Small intestine (tissue), 7 donors: Measurements from ENCODE around the gene ZNF785. TPM values are rescaled to one million over a fixed set of nuclear protein-coding genes. Genes with fewer than 3 reads are reported as not detected.
"Not testable (repeated sequence)": the region's sequence is repeated elsewhere in the genome, so short reads cannot be mapped to it uniquely, and the experiment has no call there.

ENCODE experiments used
- DNase-seq, 2 donors: peaks; one replicate each; pipeline versions ENCODE4 v3.0.0 to v3.0.0-alpha.2; 2013
- FAIRE-seq: peaks from 2 replicates; lab custom pipeline; 2012; peaks lifted over from hg19 to GRCh38; lab: Jason Lieb, UNC
- H3K27ac ChIP-seq, 3 donors: one replicate each; pipeline ENCODE4 v1.5.1; 2013; ENCODE audit warnings: low read length in 2 of 3, mild to moderate bottlenecking in 2 of 3, control low read depth in 1 of 3, inconsistent platforms in 1 of 3, low read depth in 1 of 3, moderate library complexity in 1 of 3
- H3K27me3 ChIP-seq, 3 donors: one replicate each; pipeline ENCODE4 v1.6.1; 2013; ENCODE audit warnings: low read length in 3 of 3, inconsistent platforms in 1 of 3; ENCODE audit not compliant: control insufficient read depth in 3 of 3, insufficient read depth in 3 of 3
- H3K36me3 ChIP-seq, 3 donors: one replicate each; pipeline ENCODE4 v1.6.1; 2013; ENCODE audit warnings: low read length in 3 of 3, inconsistent platforms in 1 of 3, low read depth in 1 of 3, mild to moderate bottlenecking in 1 of 3, moderate library complexity in 1 of 3; ENCODE audit not compliant: control insufficient read depth in 3 of 3, insufficient read depth in 2 of 3
- H3K4me1 ChIP-seq, 3 donors: one replicate each; pipeline ENCODE4 v1.6.1; 2013; ENCODE audit warnings: low read length in 2 of 3, inconsistent platforms in 1 of 3, low read depth in 1 of 3, mild to moderate bottlenecking in 1 of 3, moderate library complexity in 1 of 3; ENCODE audit not compliant: control insufficient read depth in 3 of 3, insufficient read depth in 2 of 3
- H3K4me3 ChIP-seq, 3 donors: one replicate each; pipeline ENCODE4 v1.5.1; 2013; ENCODE audit warnings: low read length in 3 of 3, control low read depth in 1 of 3, inconsistent platforms in 1 of 3, low read depth in 1 of 3, mild to moderate bottlenecking in 1 of 3, moderate library complexity in 1 of 3
- H3K9me3 ChIP-seq, 2 donors: one replicate each; pipeline ENCODE4 v1.6.1; 2013; ENCODE audit warnings: low read depth in 1 of 2, low read length in 1 of 2; ENCODE audit not compliant: control insufficient read depth in 2 of 2, insufficient read depth in 1 of 2
- WGBS, 3 donors: extraction: QIAGEN DNeasy Blood & Tissue Kit; methylation state at CpG; one replicate each; pipeline ENCODE4 v1.1.7; 2013; 5-methylcytosine and 5-hydroxymethylcytosine counted together
- polyA plus RNA-seq, 4 donors: library from polyadenylated mRNA; stranded (reverse) in 3 of 4; unstranded in 1 of 4; fragments of 200-250 nt in 3 of 4; fragments of 120-200 nt in 1 of 4; gene quantifications; one replicate each; pipeline versions ENCODE4 v1.2.1 to v1.2.3, GENCODE V29; 2013
- donor health status: healthy with polysubstance abuse.
- donor health status: control.
- donor health status: control.
- donor health status: Bipolar disorder and iron deficiency.
- donor health status: healthy.

The ZNF785 gene
- polyA plus RNA-seq, 4 donors: 1.9 to 20.4 (median 4.1) TPM

- DNase-seq (no peak), FAIRE-seq (no peak)
- no peaks in the 10 kb centered on the region for H3K27me3 ChIP-seq
- H3K9me3 ChIP-seq: peaks cover 0 to 5% of the 10 kb centered on the region in 2 donors
- H3K27ac ChIP-seq: no peak overlapping the region
- WGBS, 3 donors: 84 to 97% (median 89%) methylated on average over 8 of the region's 8 CpGs
- H3K4me3 ChIP-seq: no peak overlapping the region
- H3K36me3 ChIP-seq: peaks cover 0 to 5% (median 0%) of the 10 kb centered on the region in 3 donors
- H3K4me1 ChIP-seq: peaks cover 0 to 69% (median 4%) of the 10 kb centered on the region in 3 donors
Observed at GRCh38 chr16:30546115-30546514, 39.4 kb downstream of the ZNF785 start.

- DNase-seq (no peak), FAIRE-seq (no peak)
- H3K4me3 ChIP-seq: no peak overlapping the region
- H3K4me1 ChIP-seq: peaks cover 0 to 68% (median 0%) of the 10 kb centered on the region in 3 donors
- H3K36me3 ChIP-seq: peaks cover 0 to 6% (median 0%) of the 10 kb centered on the region in 3 donors
- peak overlapping the region in 1 of 3 donors; percentile 86 for H3K27ac ChIP-seq
- H3K9me3 ChIP-seq: peaks cover 0 to 5% of the 10 kb centered on the region in 2 donors
- H3K27me3 ChIP-seq: no peaks in the 10 kb centered on the region
- 86 to 90% (median 88%) methylated on average over 5 of the region's 5 CpGs for WGBS, 3 donors
Observed at GRCh38 chr16:30543067-30543466, 42.4 kb downstream of the ZNF785 start.

- Histone ChIP-seq H3K9me3 (no peaks in the 10 kb centered on the region), H3K27me3 (no peaks in the 10 kb centered on the region), H3K4me3 (peak overlapping the region in 1 of 3 donors; percentile 14), H3K27ac (peak overlapping the region; percentile 5 to 86 (median 81)), H3K4me1 (peaks cover 0 to 63% (median 0%) of the 10 kb centered on the region in 3 donors), H3K36me3 (peaks cover 0 to 6% (median 0%) of the 10 kb centered on the region in 3 donors)
- FAIRE-seq (no peak), DNase-seq (peak; percentile 66 to 84)
- 25 to 44% (median 35%) methylated on average over 10 of the region's 10 CpGs for WGBS, 3 donors
Observed at GRCh38 chr16:30541502-30542329, 43.8 kb downstream of the ZNF785 start.

GRCh38 chr16:30540916-30541464, 44.5 kb downstream of the ZNF785 start:
- Histone ChIP-seq H3K4me3 (peak overlapping the region in 1 of 3 donors; percentile 14), H3K4me1 (peaks cover 0 to 64% (median 0%) of the 10 kb centered on the region in 3 donors), H3K27ac (peak overlapping the region in 2 of 3 donors; percentile 81 to 86)
- WGBS, 3 donors: 19 to 49% (median 38%) methylated on average over 9 of the region's 9 CpGs
- H3K27me3 ChIP-seq, H3K9me3 ChIP-seq, FAIRE-seq, H3K36me3 ChIP-seq: not testable (repeated sequence)
- peak; percentile 49 to 77 for DNase-seq

- FAIRE-seq, DNase-seq, H3K36me3 ChIP-seq, H3K27me3 ChIP-seq, H3K9me3 ChIP-seq, H3K4me3 ChIP-seq: not testable (repeated sequence)
- WGBS, 3 donors: 83 to 90% (median 84%) methylated on average over 13 of the region's 13 CpGs
- Histone ChIP-seq H3K4me1 (peaks cover 0 to 65% (median 0%) of the 10 kb centered on the region in 3 donors), H3K27ac (peak overlapping the region in 1 of 3 donors; percentile 86)
Observed at GRCh38 chr16:30539986-30540526, 45.4 kb downstream of the ZNF785 start.

GRCh38 chr16:30539000-30539964, 46.2 kb downstream of the ZNF785 start:
- no peak for FAIRE-seq
- 74 to 76% (median 76%) methylated on average over 8 of the region's 8 CpGs for WGBS, 3 donors

GRCh38 chr16:30536391-30537024, 49.0 kb downstream of the ZNF785 start:
- WGBS, 3 donors: 89 to 91% (median 90%) methylated on average over 13 of the region's 13 CpGs
- H3K36me3 ChIP-seq: peaks cover 0 to 22% (median under 1%) of the 10 kb centered on the region in 3 donors
- not testable (repeated sequence) for DNase-seq, H3K4me3 ChIP-seq, FAIRE-seq, H3K27me3 ChIP-seq, H3K9me3 ChIP-seq
- peak overlapping the region in 1 of 3 donors; percentile 77 for H3K27ac ChIP-seq
- H3K4me1 ChIP-seq: peaks cover 0 to 45% (median 0%) of the 10 kb centered on the region in 3 donors

More at GRCh38 chr16:30539000-30539964, 46.2 kb downstream of the ZNF785 start:
- Histone ChIP-seq H3K36me3 (peaks cover 0 to 3% (median 0%) of the 10 kb centered on the region in 3 donors), H3K9me3 (no peaks in the 10 kb centered on the region), H3K27me3 (no peaks in the 10 kb centered on the region), H3K4me1 (peaks cover 0 to 58% (median 0%) of the 10 kb centered on the region in 3 donors), H3K4me3 (no peak overlapping the region), H3K27ac (peak overlapping the region in 1 of 3 donors; percentile 67)
- no peak for DNase-seq
